Skeletal muscle tissue (tissue), 4 donors: ENCODE measurements around the gene TMC5. TPM values are rescaled to one million over a fixed set of nuclear protein-coding genes. Genes with fewer than 3 reads are reported as not detected.
"Not testable (repeated sequence)": the region's sequence is repeated elsewhere in the genome, so short reads cannot be mapped to it uniquely, and the experiment has no call there.

Experiments used
- H3K27ac ChIP-seq: one replicate; pipeline ENCODE4 v1.7.0; 2013; ENCODE audit warnings: mild to moderate bottlenecking, low read depth, low read length, inconsistent platforms
- H3K27me3 ChIP-seq, 3 donors: one replicate each; pipeline ENCODE4 v1.7.0; 2013; ENCODE audit warnings: low read length in 3 of 3; ENCODE audit not compliant: control insufficient read depth in 3 of 3, insufficient read depth in 3 of 3
- H3K36me3 ChIP-seq, 3 donors: one replicate each; pipeline ENCODE4 v1.7.0; 2013; ENCODE audit warnings: low read length in 3 of 3; ENCODE audit not compliant: control insufficient read depth in 3 of 3, insufficient read depth in 3 of 3
- H3K4me1 ChIP-seq, 3 donors: one replicate each; pipeline ENCODE4 v1.7.0; 2013; ENCODE audit warnings: low read length in 3 of 3, mild to moderate bottlenecking in 3 of 3; ENCODE audit not compliant: control insufficient read depth in 3 of 3, insufficient read depth in 3 of 3
- H3K4me3 ChIP-seq, 3 donors: one replicate each; pipeline ENCODE4 v1.7.0; 2013; ENCODE audit warnings: low read length in 3 of 3
- H3K9ac ChIP-seq, 3 donors: one replicate each; pipeline ENCODE4 v1.7.0; 2013; ENCODE audit warnings: low read length in 3 of 3, mild to moderate bottlenecking in 3 of 3, moderate library complexity in 2 of 3, low read depth in 1 of 3
- H3K9me3 ChIP-seq, 3 donors: one replicate each; pipeline ENCODE4 v1.7.0; 2013; ENCODE audit warnings: low read length in 3 of 3; ENCODE audit not compliant: control insufficient read depth in 3 of 3
- total RNA-seq: library from RNA; depleted of rRNA; stranded (reverse); fragments of >200 nt; gene quantifications from one replicate; pipeline ENCODE4 v1.2.3, GENCODE V29; 2014
- donor health status: Osteomylitis.

Gene TMC5, protein sequence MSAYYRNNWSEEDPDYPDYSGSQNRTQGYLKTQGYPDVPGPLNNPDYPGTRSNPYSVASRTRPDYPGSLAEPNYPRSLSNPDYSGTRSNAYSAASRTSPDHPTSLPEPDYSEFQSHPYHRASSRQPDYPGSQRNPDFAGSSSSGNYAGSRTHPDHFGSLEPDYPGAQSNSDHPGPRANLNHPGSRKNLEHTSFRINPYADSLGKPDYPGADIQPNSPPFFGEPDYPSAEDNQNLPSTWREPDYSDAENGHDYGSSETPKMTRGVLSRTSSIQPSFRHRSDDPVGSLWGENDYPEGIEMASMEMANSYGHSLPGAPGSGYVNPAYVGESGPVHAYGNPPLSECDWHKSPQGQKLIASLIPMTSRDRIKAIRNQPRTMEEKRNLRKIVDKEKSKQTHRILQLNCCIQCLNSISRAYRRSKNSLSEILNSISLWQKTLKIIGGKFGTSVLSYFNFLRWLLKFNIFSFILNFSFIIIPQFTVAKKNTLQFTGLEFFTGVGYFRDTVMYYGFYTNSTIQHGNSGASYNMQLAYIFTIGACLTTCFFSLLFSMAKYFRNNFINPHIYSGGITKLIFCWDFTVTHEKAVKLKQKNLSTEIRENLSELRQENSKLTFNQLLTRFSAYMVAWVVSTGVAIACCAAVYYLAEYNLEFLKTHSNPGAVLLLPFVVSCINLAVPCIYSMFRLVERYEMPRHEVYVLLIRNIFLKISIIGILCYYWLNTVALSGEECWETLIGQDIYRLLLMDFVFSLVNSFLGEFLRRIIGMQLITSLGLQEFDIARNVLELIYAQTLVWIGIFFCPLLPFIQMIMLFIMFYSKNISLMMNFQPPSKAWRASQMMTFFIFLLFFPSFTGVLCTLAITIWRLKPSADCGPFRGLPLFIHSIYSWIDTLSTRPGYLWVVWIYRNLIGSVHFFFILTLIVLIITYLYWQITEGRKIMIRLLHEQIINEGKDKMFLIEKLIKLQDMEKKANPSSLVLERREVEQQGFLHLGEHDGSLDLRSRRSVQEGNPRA
- total RNA-seq: not detected

DNA sequence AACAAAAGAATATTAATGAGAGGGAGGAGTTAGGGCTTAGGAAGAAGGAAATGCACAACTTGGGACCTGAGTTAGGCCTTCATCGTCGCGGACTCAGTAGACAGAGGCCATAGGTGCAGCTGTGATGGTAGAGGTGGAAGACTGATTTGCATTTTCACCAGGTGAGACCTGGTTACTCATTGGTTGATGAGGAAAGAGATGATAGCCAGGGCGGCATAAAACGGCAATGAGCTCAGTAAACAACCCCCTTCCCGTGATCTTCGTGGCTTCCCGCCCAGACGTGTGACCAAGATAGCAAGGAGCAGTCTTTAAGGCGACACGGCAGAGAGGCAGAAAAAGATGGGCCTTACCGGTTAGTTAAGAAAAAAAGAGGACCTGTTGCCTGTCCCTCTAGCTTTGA lies at the start of gene TMC5:
Gene TMC5, plus strand, starts transcription at position 244 of the 400 bp plus-strand sequence. CDS start 22,156 bp downstream, outside the sequence.
- no peak within 1 kb of the TSS for H3K9ac ChIP-seq
- no peak within 1 kb of the TSS for H3K27ac ChIP-seq
- peaks cover 0 to 19% (median 12%) of the 10 kb centered on the region in 3 donors for H3K27me3 ChIP-seq
- H3K9me3 ChIP-seq: no peaks in the 10 kb centered on the region
- no peaks in the 10 kb centered on the region for H3K4me1 ChIP-seq
- no peaks in the 10 kb centered on the region for H3K36me3 ChIP-seq
- no peak within 1 kb of the TSS for H3K4me3 ChIP-seq

DNA sequence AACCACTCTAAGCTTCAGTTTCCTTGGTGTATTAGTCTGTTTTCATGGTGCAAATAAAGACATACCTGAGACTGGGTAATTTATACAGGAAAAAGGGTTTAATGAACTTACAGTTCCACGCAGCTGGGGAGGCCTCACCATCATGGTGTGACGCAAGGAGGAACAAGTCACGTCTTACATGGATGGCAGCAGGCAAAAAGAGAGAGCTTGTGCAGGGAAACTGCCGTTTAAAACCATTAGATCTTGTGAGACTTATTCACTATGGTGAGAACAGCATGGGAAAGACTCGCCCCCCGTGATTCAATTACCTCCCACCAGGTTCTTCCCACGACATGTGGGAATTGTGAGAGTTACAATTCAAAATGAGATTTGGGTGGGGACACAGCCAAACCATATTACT lies 45.1 kb upstream of the TMC5 start:
- not testable (repeated sequence) for H3K27me3 ChIP-seq, H3K4me1 ChIP-seq, H3K27ac ChIP-seq, H3K4me3 ChIP-seq, H3K9me3 ChIP-seq, H3K36me3 ChIP-seq, H3K9ac ChIP-seq

DNA sequence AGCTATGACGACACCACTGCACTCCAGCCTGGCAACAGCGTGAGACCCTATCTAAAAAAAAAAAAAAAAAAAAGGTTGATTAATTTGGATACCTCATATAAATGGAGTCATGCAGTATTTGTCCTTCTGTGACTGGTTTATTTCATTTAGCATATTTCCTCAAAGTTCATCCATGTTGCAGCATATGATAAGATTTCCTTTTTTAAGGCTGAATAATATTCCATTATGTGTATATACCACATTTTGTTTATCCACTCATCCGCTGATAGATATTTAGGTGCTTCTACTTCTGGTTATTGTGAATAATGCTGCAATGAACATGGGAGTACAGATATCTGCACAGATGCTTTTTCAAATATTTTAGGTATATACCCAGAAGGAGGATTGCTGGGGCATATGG lies 43.3 kb upstream of the TMC5 start:
- H3K36me3 ChIP-seq: no peaks in the 10 kb centered on the region
- no peaks in the 10 kb centered on the region for H3K27me3 ChIP-seq
- H3K9ac ChIP-seq: no peak overlapping the region
- no peak overlapping the region for H3K4me3 ChIP-seq
- H3K9me3 ChIP-seq: no peaks in the 10 kb centered on the region
- no peaks in the 10 kb centered on the region for H3K4me1 ChIP-seq
- H3K27ac ChIP-seq: no peak overlapping the region

DNA sequence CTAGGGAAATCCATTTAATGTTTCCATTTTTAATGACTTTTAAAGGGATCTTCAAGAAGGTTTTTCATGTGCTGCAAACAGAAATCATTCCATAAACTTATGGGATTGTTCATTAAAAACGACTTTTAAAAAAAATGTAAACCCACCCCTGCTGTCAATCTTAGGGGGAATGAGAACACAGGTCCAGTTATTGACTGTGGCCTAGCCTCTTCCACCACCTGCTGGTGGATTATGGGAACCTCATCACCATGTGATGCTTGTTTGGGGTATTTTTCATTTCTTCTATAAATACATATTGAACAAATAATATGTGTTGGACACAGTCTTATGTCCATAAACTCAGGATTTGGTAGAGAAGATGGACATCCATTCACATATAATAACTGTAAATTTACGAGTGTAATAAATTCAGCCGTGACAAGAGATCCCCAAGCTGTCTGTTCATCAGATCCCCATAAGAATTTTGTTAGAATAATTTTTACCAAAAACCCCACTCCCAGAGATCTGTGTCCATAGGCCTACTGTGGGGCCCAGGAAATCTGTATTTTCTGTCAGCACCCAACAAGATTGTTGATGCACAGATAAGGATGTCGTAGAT lies 42.0 kb upstream of the TMC5 start:
- Histone ChIP-seq H3K27me3 (no peaks in the 10 kb centered on the region), H3K36me3 (no peaks in the 10 kb centered on the region), H3K4me1 (no peaks in the 10 kb centered on the region), H3K9ac (no peak overlapping the region), H3K9me3 (no peaks in the 10 kb centered on the region), H3K27ac (no peak overlapping the region), H3K4me3 (no peak overlapping the region)

DNA sequence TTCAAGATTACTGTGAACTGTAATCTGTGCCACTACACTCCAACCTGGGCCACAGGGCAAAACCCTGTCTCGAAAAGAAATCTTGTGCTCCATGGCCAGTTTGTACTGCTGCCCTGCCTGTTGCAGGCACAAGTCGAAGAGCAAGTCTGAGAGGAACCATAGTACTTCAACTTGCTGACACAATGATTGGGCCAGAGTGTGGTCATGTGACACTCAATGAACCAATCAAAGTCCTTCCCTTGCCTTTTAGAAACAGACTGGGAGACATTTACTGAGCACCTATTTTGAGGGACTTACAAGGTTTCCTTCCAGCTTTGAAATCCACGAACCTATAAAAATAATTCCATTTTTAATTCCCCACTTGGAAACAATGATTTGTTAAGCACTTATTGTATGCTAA lies 39.8 kb upstream of the TMC5 start:
- H3K9ac ChIP-seq: no peak overlapping the region
- peaks cover 0 to 7% (median 4%) of the 10 kb centered on the region in 3 donors for H3K27me3 ChIP-seq
- no peaks in the 10 kb centered on the region for H3K36me3 ChIP-seq
- H3K27ac ChIP-seq: no peak overlapping the region
- H3K4me1 ChIP-seq: peaks cover 0 to 2% (median 0%) of the 10 kb centered on the region in 3 donors
- no peaks in the 10 kb centered on the region for H3K9me3 ChIP-seq
- H3K4me3 ChIP-seq: no peak overlapping the region

DNA sequence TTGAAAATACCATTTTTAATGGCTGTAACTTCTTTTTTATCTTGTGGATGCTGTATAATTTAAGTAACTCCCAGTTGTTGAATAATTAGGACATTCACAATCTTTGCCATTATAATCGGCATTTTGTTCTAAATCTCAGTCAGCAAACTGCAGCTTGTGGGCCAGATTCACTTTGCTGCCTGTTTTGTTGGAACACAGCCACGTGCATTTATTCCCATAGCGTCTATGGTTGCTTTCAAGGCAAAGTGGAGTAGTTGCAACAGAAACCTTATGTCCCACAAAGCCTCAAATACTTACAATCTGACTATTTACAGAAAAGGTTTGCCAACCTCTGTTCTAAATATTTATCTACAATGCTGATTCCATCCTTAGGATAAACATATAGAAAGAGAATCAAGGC lies 39.2 kb upstream of the TMC5 start:
- H3K9me3 ChIP-seq: no peaks in the 10 kb centered on the region
- H3K27ac ChIP-seq: no peak overlapping the region
- no peaks in the 10 kb centered on the region for H3K36me3 ChIP-seq
- no peak overlapping the region for H3K4me3 ChIP-seq
- H3K9ac ChIP-seq: no peak overlapping the region
- H3K27me3 ChIP-seq: peaks cover 0 to 11% (median 8%) of the 10 kb centered on the region in 3 donors
- peaks cover 0 to 2% (median 0%) of the 10 kb centered on the region in 3 donors for H3K4me1 ChIP-seq

DNA sequence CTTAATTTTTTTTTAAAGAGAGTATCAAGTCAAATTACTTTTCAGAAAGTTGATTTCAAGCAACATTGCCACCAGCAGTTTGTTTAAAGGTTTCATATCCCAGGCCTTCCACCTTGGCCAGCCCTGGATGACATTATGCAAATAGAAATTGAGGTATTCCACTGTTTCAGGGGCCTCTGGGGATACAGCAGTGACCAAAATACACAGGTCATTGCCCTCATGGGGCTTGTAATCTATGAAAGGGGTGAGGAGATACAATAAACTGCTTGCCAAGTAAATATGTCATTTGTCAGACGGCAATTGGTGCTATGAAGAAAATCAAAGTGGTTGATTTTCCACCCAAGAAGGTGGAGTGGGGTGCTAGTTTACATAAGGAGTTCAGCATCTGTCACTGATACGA lies 37.8 kb upstream of the TMC5 start:
- H3K4me1 ChIP-seq: peaks cover 0 to 2% (median 0%) of the 10 kb centered on the region in 3 donors
- H3K27ac ChIP-seq: no peak overlapping the region
- H3K27me3 ChIP-seq: peaks cover 0 to 11% (median 8%) of the 10 kb centered on the region in 3 donors
- H3K36me3 ChIP-seq: no peaks in the 10 kb centered on the region
- H3K4me3 ChIP-seq: no peak overlapping the region
- H3K9ac ChIP-seq: no peak overlapping the region
- H3K9me3 ChIP-seq: no peaks in the 10 kb centered on the region

DNA sequence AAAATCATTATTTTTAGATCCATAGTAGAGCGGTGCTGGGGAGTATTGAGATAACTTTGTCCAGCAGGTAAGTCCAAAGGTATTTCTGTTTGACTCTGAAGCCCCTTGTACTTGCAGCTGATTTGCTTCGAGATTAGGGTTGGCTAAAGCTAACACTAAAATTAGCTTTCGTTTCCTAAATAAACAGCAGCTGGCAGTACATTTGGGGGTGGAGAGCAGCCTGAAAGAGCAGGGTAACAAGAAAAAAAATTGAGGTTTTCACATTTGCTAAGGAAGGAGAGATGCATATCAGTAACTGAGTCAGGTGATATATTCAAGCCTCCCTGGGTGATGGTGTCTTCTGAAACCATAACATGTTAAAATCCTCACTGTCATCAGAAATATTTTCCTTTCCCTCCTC lies 37.4 kb upstream of the TMC5 start:
- Histone ChIP-seq H3K36me3 (no peaks in the 10 kb centered on the region), H3K9me3 (no peaks in the 10 kb centered on the region), H3K27ac (no peak overlapping the region), H3K4me3 (no peak overlapping the region), H3K9ac (no peak overlapping the region), H3K27me3 (peaks cover 0 to 11% (median 8%) of the 10 kb centered on the region in 3 donors), H3K4me1 (peaks cover 0 to 2% (median 0%) of the 10 kb centered on the region in 3 donors)

DNA sequence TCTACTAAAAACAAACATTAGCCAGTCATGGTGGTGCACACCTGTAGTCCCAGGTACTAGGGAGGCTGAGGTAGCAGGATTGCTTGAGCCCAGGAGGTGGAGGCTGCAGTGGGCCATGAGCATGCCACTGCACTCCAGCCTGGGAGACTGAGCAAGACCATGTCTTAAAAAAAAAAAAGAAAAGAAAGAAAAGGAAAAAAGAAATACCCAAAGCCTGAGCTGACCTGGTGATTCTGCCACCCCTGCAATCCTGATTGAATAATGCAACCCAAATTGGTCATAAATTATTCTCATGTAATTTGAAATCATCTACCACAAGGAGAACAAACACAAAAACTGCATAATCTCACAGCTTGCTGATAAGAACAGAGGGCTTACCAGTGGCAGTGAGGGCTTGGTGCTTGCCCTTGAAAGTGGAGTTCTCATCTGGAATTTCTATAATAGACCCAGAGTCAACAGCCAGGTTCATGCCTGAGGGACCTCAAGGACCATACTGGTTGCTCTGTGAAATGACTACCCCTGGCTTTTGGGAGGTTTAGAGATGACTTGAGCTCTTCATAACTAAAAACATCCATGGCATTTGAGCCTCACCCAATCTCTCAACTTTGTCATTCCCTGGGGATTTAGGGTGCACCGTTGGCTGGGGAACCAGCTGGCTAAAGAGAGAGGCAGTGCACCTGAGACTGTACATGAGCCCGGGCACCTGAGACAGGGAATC lies 35.4 kb upstream of the TMC5 start:
- Histone ChIP-seq H3K27me3 (peaks cover 0 to 11% (median 8%) of the 10 kb centered on the region in 3 donors), H3K36me3 (no peaks in the 10 kb centered on the region), H3K9ac (no peak overlapping the region), H3K27ac (no peak overlapping the region), H3K4me3 (no peak overlapping the region), H3K9me3 (peaks cover 0 to under 1% (median 0%) of the 10 kb centered on the region in 3 donors), H3K4me1 (peaks cover 0 to 2% (median 0%) of the 10 kb centered on the region in 3 donors)
